OCI-LY7 (cell line): ENCODE results near the gene DPYSL4.

Source experiments
- EZH2phosphoT487 ChIP-seq: fragments of 200-600 bp; sonication (generic); IDR thresholded peaks from 2 replicates; pipeline ENCODE4 v1.6.1; 2018; ENCODE audit warnings: low read depth, borderline replicate concordance, mild to moderate bottlenecking, mixed run types, antibody characterized with exemption, low read length, moderate library complexity, mixed read lengths
- TF ChIP-seq, protein P1 (sequence below): fragments of 200-600 bp; sonication (generic); conservative IDR thresholded peaks from 2 replicates; pipeline ENCODE4 v1.5.1; 2014; ENCODE audit warnings: mild to moderate bottlenecking, antibody characterized with exemption, low read length, moderate library complexity, mixed read lengths

DNA sequence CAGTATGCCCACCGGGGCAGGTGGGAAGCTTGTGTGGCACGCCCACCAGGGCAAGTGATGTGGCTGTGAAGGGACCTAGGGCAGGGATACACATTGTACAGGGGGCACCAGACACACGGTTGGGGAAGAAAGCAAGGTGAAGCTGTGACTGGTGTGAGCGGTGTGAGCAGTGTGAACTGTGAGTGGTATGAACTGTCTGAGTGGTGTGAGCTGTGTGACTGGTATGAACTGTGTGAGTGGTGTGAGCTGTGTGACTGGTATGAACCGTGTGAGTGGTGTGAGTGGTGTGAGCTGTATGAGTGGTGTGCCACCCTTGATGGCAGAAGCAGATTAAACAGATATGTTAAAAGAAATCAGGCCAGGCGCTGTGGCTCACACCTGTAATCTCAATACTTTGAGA is 48.1 kb downstream of the DPYSL4 start:
- TF ChIP-seq, protein P1, sequence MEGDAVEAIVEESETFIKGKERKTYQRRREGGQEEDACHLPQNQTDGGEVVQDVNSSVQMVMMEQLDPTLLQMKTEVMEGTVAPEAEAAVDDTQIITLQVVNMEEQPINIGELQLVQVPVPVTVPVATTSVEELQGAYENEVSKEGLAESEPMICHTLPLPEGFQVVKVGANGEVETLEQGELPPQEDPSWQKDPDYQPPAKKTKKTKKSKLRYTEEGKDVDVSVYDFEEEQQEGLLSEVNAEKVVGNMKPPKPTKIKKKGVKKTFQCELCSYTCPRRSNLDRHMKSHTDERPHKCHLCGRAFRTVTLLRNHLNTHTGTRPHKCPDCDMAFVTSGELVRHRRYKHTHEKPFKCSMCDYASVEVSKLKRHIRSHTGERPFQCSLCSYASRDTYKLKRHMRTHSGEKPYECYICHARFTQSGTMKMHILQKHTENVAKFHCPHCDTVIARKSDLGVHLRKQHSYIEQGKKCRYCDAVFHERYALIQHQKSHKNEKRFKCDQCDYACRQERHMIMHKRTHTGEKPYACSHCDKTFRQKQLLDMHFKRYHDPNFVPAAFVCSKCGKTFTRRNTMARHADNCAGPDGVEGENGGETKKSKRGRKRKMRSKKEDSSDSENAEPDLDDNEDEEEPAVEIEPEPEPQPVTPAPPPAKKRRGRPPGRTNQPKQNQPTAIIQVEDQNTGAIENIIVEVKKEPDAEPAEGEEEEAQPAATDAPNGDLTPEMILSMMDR = no peak
- no peak for TF ChIP-seq EZH2phosphoT487
